Pancreas (tissue), 10 donors: ENCODE data around the gene CILP. TPM values are rescaled to one million over a fixed set of nuclear protein-coding genes. Genes with fewer than 3 reads are reported as not detected.
"Not testable (repeated sequence)": the region's sequence is repeated elsewhere in the genome, so short reads cannot be mapped to it uniquely, and the experiment has no call there.

Experiments
- ATAC-seq, 4 donors: fragments of 200-7000 bp; cut with Tn5 transposase; one replicate each; pipeline versions ENCODE4 v1.8.0 to v1.9.1; 2020; ENCODE audit warnings: mild to moderate bottlenecking in 4 of 4, moderate library complexity in 4 of 4
- DNase-seq, 6 donors: peaks; one replicate each; pipeline ENCODE4 v3.0.0-alpha.2; 2020
- FAIRE-seq: peaks from 2 replicates; lab custom pipeline; 2012; peaks lifted over from hg19 to GRCh38; lab: Jason Lieb, UNC
- H3K27ac ChIP-seq, 4 donors: fragments of 200-600 bp; sonication (generic); 1 replicate in 3 of 4; 2 replicates in 1 of 4; pipeline versions ENCODE4 v1.5.0 to v1.8.0; 2020
- H3K27me3 ChIP-seq, 4 donors: fragments of 200-600 bp; one replicate each; pipeline ENCODE4 v1.8.0; 2021
- H3K36me3 ChIP-seq, 3 donors: fragments of 200-600 bp; sonication (generic) in 1 of 3; one replicate each; pipeline versions ENCODE4 v1.5.0 to v1.8.0; 2020 to 2021
- H3K4me1 ChIP-seq, 3 donors: fragments of 200-600 bp; one replicate each; pipeline ENCODE4 v1.8.0; 2021
- H3K4me3 ChIP-seq, 4 donors: fragments of 200-600 bp; sonication (generic) in 2 of 4; one replicate each; pipeline versions ENCODE4 v1.5.0 to v1.8.0; 2020 to 2021
- H3K9me3 ChIP-seq, 4 donors: fragments of 200-600 bp; one replicate each; pipeline ENCODE4 v1.8.0; 2021
- WGBS, 2 donors: extraction: QIAGEN DNeasy Blood & Tissue Kit; methylation state at CpG; one replicate each; pipeline ENCODE4 v1.1.7; 2013; 5-methylcytosine and 5-hydroxymethylcytosine counted together
- intact Hi-C, 3 donors: fragments of 100-400 bp; cut with DNase I; formaldehyde crosslinking; loops; one replicate each; pipeline versions ENCODE4 v1.11.1 to v1.14.2; 2022
- polyA plus RNA-seq, 2 donors: library from polyadenylated mRNA; stranded (reverse); fragments of 200-250 nt; gene quantifications; one replicate each; pipeline ENCODE4 v1.2.3, GENCODE V29; 2013
- total RNA-seq, 6 donors: library from RNA; stranded (reverse); fragmentation: NEBNext Ultra II Directional in 4 of 6; extraction: Animal tissue kit (Norgen Biotek cat#: 25700) in 4 of 6; gene quantifications; one replicate each; pipeline versions ENCODE4 v1.2.1 to v1.2.4, GENCODE V29; 2021 to 2023
- TF ChIP-seq, protein P1 (sequence below), 4 donors: fragments of 200-600 bp; sonication (generic) in 3 of 4; IDR thresholded peaks; one replicate each; pipeline versions ENCODE4 v1.5.0 to v1.8.0; 2021; ENCODE audit warnings: antibody characterized with exemption in 4 of 4
- donor health status: healthy with polysubstance abuse.
- donor health status: DM: no; HTN: no; CAD: no; lungs with moderate emphysema.
- donor health status: DM: no; HTN: no; CAD: no.
- donor health status: control.
- donor health status: control.
- donor health status: Bipolar disorder and iron deficiency.
- donor health status: DM: yes; HTN: yes; CAD: no.
- donor health status: DM: no; HTN: no; CAD: no.
- donor health status: DM: no; HTN: no; CAD: no.
- donor health status: DM: yes; HTN: yes; CAD: no.

CILP gene
- total and polyA plus RNA-seq, 8 donors, result 0.28 to 20.7 (median 1.1) TPM

GRCh38 chr15:65231306-65231705 lies 20.0 kb upstream of the CILP start:
- no peak for DNase-seq
- WGBS, 2 donors, result 95% methylated on average over 10 of the region's 10 CpGs
- H3K4me3 ChIP-seq, result no peak overlapping the region
- H3K27me3 ChIP-seq, result no peaks in the 10 kb centered on the region
- intact Hi-C loops, result no loop called here
- ATAC-seq, result no peak
- no peak overlapping the region for H3K27ac ChIP-seq
- no peak for FAIRE-seq
- no peaks in the 10 kb centered on the region for H3K4me1 ChIP-seq
- no peaks in the 10 kb centered on the region for H3K36me3 ChIP-seq
- TF ChIP-seq, protein P1, sequence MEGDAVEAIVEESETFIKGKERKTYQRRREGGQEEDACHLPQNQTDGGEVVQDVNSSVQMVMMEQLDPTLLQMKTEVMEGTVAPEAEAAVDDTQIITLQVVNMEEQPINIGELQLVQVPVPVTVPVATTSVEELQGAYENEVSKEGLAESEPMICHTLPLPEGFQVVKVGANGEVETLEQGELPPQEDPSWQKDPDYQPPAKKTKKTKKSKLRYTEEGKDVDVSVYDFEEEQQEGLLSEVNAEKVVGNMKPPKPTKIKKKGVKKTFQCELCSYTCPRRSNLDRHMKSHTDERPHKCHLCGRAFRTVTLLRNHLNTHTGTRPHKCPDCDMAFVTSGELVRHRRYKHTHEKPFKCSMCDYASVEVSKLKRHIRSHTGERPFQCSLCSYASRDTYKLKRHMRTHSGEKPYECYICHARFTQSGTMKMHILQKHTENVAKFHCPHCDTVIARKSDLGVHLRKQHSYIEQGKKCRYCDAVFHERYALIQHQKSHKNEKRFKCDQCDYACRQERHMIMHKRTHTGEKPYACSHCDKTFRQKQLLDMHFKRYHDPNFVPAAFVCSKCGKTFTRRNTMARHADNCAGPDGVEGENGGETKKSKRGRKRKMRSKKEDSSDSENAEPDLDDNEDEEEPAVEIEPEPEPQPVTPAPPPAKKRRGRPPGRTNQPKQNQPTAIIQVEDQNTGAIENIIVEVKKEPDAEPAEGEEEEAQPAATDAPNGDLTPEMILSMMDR (IDR thresholded peaks at IDR 0.05), result no peak
- H3K9me3 ChIP-seq, result no peaks in the 10 kb centered on the region

- H3K4me1 ChIP-seq, H3K4me3 ChIP-seq, H3K36me3 ChIP-seq, intact Hi-C loops, FAIRE-seq, H3K9me3 ChIP-seq, ATAC-seq, DNase-seq, H3K27me3 ChIP-seq, H3K27ac ChIP-seq: not testable (repeated sequence)
- 79 to 83% methylated on average over 4 of the region's 10 CpGs for WGBS, 2 donors
Measured at GRCh38 chr15:65226901-65227300, 15.6 kb upstream of the CILP start.

- ATAC-seq (no peak), FAIRE-seq (no peak), DNase-seq (no peak)
- H3K9me3 ChIP-seq, result no peaks in the 10 kb centered on the region
- H3K36me3 ChIP-seq, result no peaks in the 10 kb centered on the region
- WGBS, 2 donors, result 96 to 100% methylated on average over 1 to 3 of the region's 3 CpGs
- H3K27ac ChIP-seq, result no peak overlapping the region
- intact Hi-C loops, result no loop called here
- no peak overlapping the region for H3K4me3 ChIP-seq
- no peaks in the 10 kb centered on the region for H3K27me3 ChIP-seq
- no peaks in the 10 kb centered on the region for H3K4me1 ChIP-seq
- TF ChIP-seq, protein P1 (IDR thresholded peaks at IDR 0.05), result no peak
Measured at GRCh38 chr15:65226221-65226620, 14.9 kb upstream of the CILP start.

- no peak overlapping the region for H3K27ac ChIP-seq
- no peak for DNase-seq
- no peaks in the 10 kb centered on the region for H3K36me3 ChIP-seq
- FAIRE-seq, result no peak
- 88 to 89% methylated on average over 6 of the region's 6 CpGs for WGBS, 2 donors
- H3K9me3 ChIP-seq, result no peaks in the 10 kb centered on the region
- no peaks in the 10 kb centered on the region for H3K4me1 ChIP-seq
- intact Hi-C loops, result no loop called here
- no peak for ATAC-seq
- H3K4me3 ChIP-seq, result no peak overlapping the region
- no peaks in the 10 kb centered on the region for H3K27me3 ChIP-seq
- TF ChIP-seq, protein P1 (IDR thresholded peaks at IDR 0.05), result no peak
Measured at GRCh38 chr15:65223996-65224395, 12.7 kb upstream of the CILP start.

GRCh38 chr15:65222891-65223290 lies 11.6 kb upstream of the CILP start:
- H3K4me3 ChIP-seq, result no peak overlapping the region
- DNase-seq, result no peak
- no peak for FAIRE-seq
- H3K9me3 ChIP-seq, result no peaks in the 10 kb centered on the region
- no peak overlapping the region for H3K27ac ChIP-seq
- no peaks in the 10 kb centered on the region for H3K27me3 ChIP-seq
- 82 to 91% methylated on average over 4 of the region's 4 CpGs for WGBS, 2 donors
- H3K4me1 ChIP-seq, result no peaks in the 10 kb centered on the region
- ATAC-seq, result no peak
- intact Hi-C loops, result no loop called here
- TF ChIP-seq, protein P1 (IDR thresholded peaks at IDR 0.05), result no peak
- H3K36me3 ChIP-seq, result no peaks in the 10 kb centered on the region
